ENCODE measurements around the gene CHST8. TPM values are rescaled to one million over a fixed set of nuclear protein-coding genes. Genes with fewer than 3 reads are reported as not detected.

The CHST8 gene
- total and polyA plus RNA-seq, 4 donors, result 0.09 to 0.67 (median 0.24) TPM

- no peak overlapping the region for H3K4me3 ChIP-seq
- TF ChIP-seq CTCF (IDR thresholded peaks at IDR 0.05; ENCODE audit: control extremely low read depth, extremely low read depth), result no peak
Observed at GRCh38 chr19:33779849-33780248, 158.1 kb downstream of the CHST8 start.

GRCh38 chr19:33780251-33780650, 158.5 kb downstream of the CHST8 start:
- no peak overlapping the region for H3K9ac ChIP-seq (ENCODE audit: insufficient read depth in 1 of 2, low read length in 2 of 2)
- ATAC-seq (ENCODE audit: insufficient read depth, low FRiP score) (no peak), DNase-seq (no peak)
- H3K27ac ChIP-seq (ENCODE audit: low read depth in 1 of 2, low read length in 1 of 2), result no peak overlapping the region
- peaks cover 0 to 28% (median 9%) of the 10 kb centered on the region in 3 donors for H3K27me3 ChIP-seq (ENCODE audit: control insufficient read depth in 3 of 3, insufficient read depth in 3 of 3, low read length in 2 of 3)
- no peak overlapping the region for H3K4me3 ChIP-seq
- peaks cover 0 to 5% (median 4%) of the 10 kb centered on the region in 5 donors for H3K4me1 ChIP-seq (ENCODE audit: control insufficient read depth in 5 of 5, insufficient read depth in 5 of 5, low read length in 5 of 5)
- 31 to 33% methylated on average over 6 of the region's 6 CpGs for WGBS, 2 donors
- H3K9me3 ChIP-seq (ENCODE audit: control insufficient read depth in 4 of 4, insufficient read depth in 3 of 4, low read length in 3 of 4), result no peaks in the 10 kb centered on the region
- TF ChIP-seq CTCF (IDR thresholded peaks at IDR 0.05; ENCODE audit: control extremely low read depth, extremely low read depth), result no peak
- no peaks in the 10 kb centered on the region for H3K36me3 ChIP-seq (ENCODE audit: control insufficient read depth in 4 of 4, insufficient read depth in 4 of 4, low read length in 4 of 4)

More at GRCh38 chr19:33779849-33780248, 158.1 kb downstream of the CHST8 start:
- Histone ChIP-seq H3K9ac (ENCODE audit: insufficient read depth in 1 of 2, low read length in 2 of 2) (no peak overlapping the region), H3K36me3 (ENCODE audit: control insufficient read depth in 4 of 4, insufficient read depth in 4 of 4, low read length in 4 of 4) (no peaks in the 10 kb centered on the region), H3K27me3 (ENCODE audit: control insufficient read depth in 3 of 3, insufficient read depth in 3 of 3, low read length in 2 of 3) (peaks cover 0 to 28% (median 9%) of the 10 kb centered on the region in 3 donors), H3K27ac (ENCODE audit: low read depth in 1 of 2, low read length in 1 of 2) (no peak overlapping the region), H3K4me1 (ENCODE audit: control insufficient read depth in 5 of 5, insufficient read depth in 5 of 5, low read length in 5 of 5) (peaks cover 0 to 5% (median 4%) of the 10 kb centered on the region in 5 donors), H3K9me3 (ENCODE audit: control insufficient read depth in 4 of 4, insufficient read depth in 3 of 4, low read length in 3 of 4) (no peaks in the 10 kb centered on the region)
- 86 to 92% methylated on average over 7 of the region's 7 CpGs for WGBS, 2 donors
- DNase-seq, result no peak
- no peak for ATAC-seq (ENCODE audit: insufficient read depth, low FRiP score)

GRCh38 chr19:33780746-33781145, 159.0 kb downstream of the CHST8 start:
- no peaks in the 10 kb centered on the region for H3K9me3 ChIP-seq (ENCODE audit: control insufficient read depth in 4 of 4, insufficient read depth in 3 of 4, low read length in 3 of 4)
- DNase-seq, result peak in 2 of 3 donors; percentile 21 to 42
- H3K4me1 ChIP-seq (ENCODE audit: control insufficient read depth in 5 of 5, insufficient read depth in 5 of 5, low read length in 5 of 5), result peaks cover 0 to 5% (median 4%) of the 10 kb centered on the region in 5 donors
- H3K27me3 ChIP-seq (ENCODE audit: control insufficient read depth in 3 of 3, insufficient read depth in 3 of 3, low read length in 2 of 3), result peaks cover 0 to 28% (median 9%) of the 10 kb centered on the region in 3 donors
- WGBS, 2 donors, result 55 to 73% methylated on average over 12 of the region's 12 CpGs
- H3K4me3 ChIP-seq, result no peak overlapping the region
- no peak overlapping the region for H3K27ac ChIP-seq (ENCODE audit: low read depth in 1 of 2, low read length in 1 of 2)
- no peak for TF ChIP-seq CTCF (IDR thresholded peaks at IDR 0.05; ENCODE audit: control extremely low read depth, extremely low read depth)
- H3K9ac ChIP-seq (ENCODE audit: insufficient read depth in 1 of 2, low read length in 2 of 2), result no peak overlapping the region
- no peak for ATAC-seq (ENCODE audit: insufficient read depth, low FRiP score)
- H3K36me3 ChIP-seq (ENCODE audit: control insufficient read depth in 4 of 4, insufficient read depth in 4 of 4, low read length in 4 of 4), result no peaks in the 10 kb centered on the region

GRCh38 chr19:33781415-33781935, 159.7 kb downstream of the CHST8 start:
- Histone ChIP-seq H3K9ac (ENCODE audit: insufficient read depth in 1 of 2, low read length in 2 of 2) (no peak overlapping the region), H3K9me3 (ENCODE audit: control insufficient read depth in 4 of 4, insufficient read depth in 3 of 4, low read length in 3 of 4) (no peaks in the 10 kb centered on the region), H3K4me3 (no peak overlapping the region), H3K4me1 (ENCODE audit: control insufficient read depth in 5 of 5, insufficient read depth in 5 of 5, low read length in 5 of 5) (peaks cover 0 to 5% (median 4%) of the 10 kb centered on the region in 5 donors), H3K27ac (ENCODE audit: low read depth in 1 of 2, low read length in 1 of 2) (no peak overlapping the region), H3K36me3 (ENCODE audit: control insufficient read depth in 4 of 4, insufficient read depth in 4 of 4, low read length in 4 of 4) (no peaks in the 10 kb centered on the region), H3K27me3 (ENCODE audit: control insufficient read depth in 3 of 3, insufficient read depth in 3 of 3, low read length in 2 of 3) (peaks cover 0 to 28% (median 9%) of the 10 kb centered on the region in 3 donors)
- ATAC-seq (ENCODE audit: insufficient read depth, low FRiP score) (no peak), DNase-seq (no peak)
- 79 to 88% methylated on average over 15 of the region's 15 CpGs for WGBS, 2 donors
- no peak for TF ChIP-seq CTCF (IDR thresholded peaks at IDR 0.05; ENCODE audit: control extremely low read depth, extremely low read depth)

All from lung (tissue), 12 donors.